Metanephros (tissue), 1 donor: ENCODE data around the gene COG2. TPM values are rescaled to one million over a fixed set of nuclear protein-coding genes. Genes with fewer than 3 reads are reported as not detected.

ENCODE experiments used
- total RNA-seq: library from RNA; depleted of rRNA; stranded (reverse); fragments of >200 nt; gene quantifications from one replicate; pipeline ENCODE4 v1.2.3, GENCODE V29; 2014

The COG2 gene
- 28.0 TPM for total RNA-seq

GRCh38 chr1:230642263-230642959, at the start of gene COG2:
COG2 (plus strand) TSS chr1:230642481; CDS start chr1:230642607, 126 bp downstream.

GRCh38 chr1:230713915-230714764, 71.9 kb downstream of the COG2 start, which contains the start of gene AGT:
AGT (minus strand) TSS chr1:230714122; CDS start chr1:230710823, 3,299 bp downstream.

Other genes starting within 250 kb of the COG2 start
- 5.3 TPM for gene PGBD5, start 216.1 kb upstream of the COG2 start, total RNA-seq
- gene AGT, start 71.6 kb downstream of the COG2 start, total RNA-seq, result 17.0 TPM
- 0.29 TPM for gene CAPN9, start 104.9 kb downstream of the COG2 start, total RNA-seq
- 80.0 TPM for gene C1orf198, start 226.0 kb downstream of the COG2 start, total RNA-seq